CD4-positive, alpha-beta T cell (primary cell): ENCODE data around the gene LRGUK. TPM values are rescaled to one million over a fixed set of nuclear protein-coding genes. Genes with fewer than 3 reads are reported as not detected.

Experiments
- ATAC-seq: fragments of 200-7000 bp; cut with Tn5 transposase; one replicate; pipeline ENCODE4 v1.10.0; 2022; ENCODE audit warnings: mild to moderate bottlenecking; ENCODE audit not compliant: poor library complexity
- CTCF ChIA-PET: fragments of 350-600 bp; sonication (Branson Sonifier 250); formaldehyde crosslinking; loops from one replicate; lab custom pipeline; 2021; ENCODE audit warnings: antibody characterized with exemption, inconsistent platforms; lab: Charles Lee
- POLR2A ChIA-PET: fragments of 350-600 bp; sonication (Branson Sonifier 250); formaldehyde crosslinking; loops from one replicate; lab custom pipeline; 2021; ENCODE audit warnings: antibody characterized with exemption, inconsistent platforms; lab: Charles Lee
- DNase-seq, 14 experiments: peaks; one replicate each; pipeline ENCODE4 v3.0.0-alpha.2; 2013 to 2020; ENCODE audit warnings: mixed read lengths in 2 of 14
- H3K27ac ChIP-seq, 2 donors: one replicate each; pipeline versions ENCODE4 v1.5.1 to v1.7.0; 2013; ENCODE audit warnings: low read length in 2 of 2, low read depth in 1 of 2, mild to moderate bottlenecking in 1 of 2
- H3K27me3 ChIP-seq, 2 experiments: 1 replicate in 1 of 2; 2 replicates in 1 of 2; pipeline versions ENCODE4 v1.6.1 to v1.7.0; 2013; ENCODE audit warnings: low read length in 2 of 2, control low read depth in 1 of 2, mild to moderate bottlenecking in 1 of 2, moderate library complexity in 1 of 2; ENCODE audit not compliant: insufficient read depth in 2 of 2, control insufficient read depth in 1 of 2
- H3K36me3 ChIP-seq: one replicate; pipeline ENCODE4 v1.6.1; 2013; ENCODE audit warnings: low read length, control low read depth; ENCODE audit not compliant: insufficient read depth
- H3K4me1 ChIP-seq: one replicate; pipeline ENCODE4 v1.6.1; 2013; ENCODE audit warnings: low read length, control low read depth; ENCODE audit not compliant: insufficient read depth
- H3K4me3 ChIP-seq: one replicate; pipeline ENCODE4 v1.5.1; 2013; ENCODE audit warnings: mild to moderate bottlenecking, low read length, moderate library complexity
- H3K9me3 ChIP-seq, 2 experiments: 1 replicate in 1 of 2; 2 replicates in 1 of 2; pipeline versions ENCODE4 v1.6.1 to v1.7.0; 2013; ENCODE audit warnings: low read length in 2 of 2, mild to moderate bottlenecking in 2 of 2, control low read depth in 1 of 2, moderate library complexity in 1 of 2; ENCODE audit not compliant: control insufficient read depth in 1 of 2, insufficient read depth in 1 of 2
- H3K27ac Mint-ChIP-seq: one replicate; pipeline ENCODE4 v1.8.0; 2020; ENCODE audit warnings: mixed read lengths
- H3K27me3 Mint-ChIP-seq: one replicate; pipeline ENCODE4 v1.8.0; 2021; ENCODE audit warnings: mixed read lengths
- H3K36me3 Mint-ChIP-seq: one replicate; pipeline ENCODE4 v1.8.0; 2021; ENCODE audit warnings: low read depth, mixed read lengths
- H3K4me1 Mint-ChIP-seq: one replicate; pipeline ENCODE4 v1.8.0; 2021; ENCODE audit warnings: low read depth, mixed read lengths
- H3K4me3 Mint-ChIP-seq: one replicate; pipeline ENCODE4 v1.8.0; 2020; ENCODE audit warnings: mild to moderate bottlenecking, mixed read lengths
- H3K9me3 Mint-ChIP-seq: one replicate; pipeline ENCODE4 v1.8.0; 2020; ENCODE audit warnings: mixed read lengths
- intact Hi-C, 2 experiments: fragments of 100-400 bp; cut with DNase I in 1 of 2; cut with micrococcal nuclease in 1 of 2; formaldehyde crosslinking; loops; one replicate each; pipeline versions ENCODE4 v1.15.1 to v1.9.0; 2023 to 2025; cut with DNase I, micrococcal nuclease
- total RNA-seq, 174 experiments: library from RNA in 2 of 174; stranded (reverse) in 2 of 174; gene quantifications; one replicate each; pipeline ENCODE4 v1.2.3 and lab custom pipeline; 2021 to 2026
- TF ChIP-seq, protein P1 (sequence below): fragments of 200-600 bp; IDR thresholded peaks from one replicate; pipeline ENCODE4 v1.8.0; 2022; ENCODE audit warnings: antibody characterized with exemption, mild to moderate bottlenecking

The LRGUK gene
- total RNA-seq, 2 experiments from 2014 or later = 0.20 to 0.27 TPM

DNA sequence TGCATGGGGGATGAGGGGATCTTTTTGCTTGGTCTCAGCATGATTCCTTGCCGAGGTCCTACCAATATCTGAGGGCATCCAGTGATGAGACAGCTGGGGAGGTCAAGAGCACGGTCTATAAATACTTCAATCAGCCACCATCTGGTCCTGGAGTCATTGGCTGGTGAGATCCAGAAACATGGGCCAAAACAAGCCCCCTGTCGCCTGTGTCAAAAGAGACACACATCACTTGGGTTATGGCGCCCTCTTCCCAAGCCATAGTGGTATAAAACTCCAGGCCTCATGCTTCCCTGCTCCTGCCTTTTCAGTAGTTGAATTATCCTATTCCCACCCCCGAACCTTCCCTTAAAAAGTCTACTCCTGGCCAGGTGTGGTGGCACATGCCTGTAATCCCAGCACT lies 128.7 kb downstream of the LRGUK start:
- CTCF ChIA-PET = no interaction called here
- Histone ChIP-seq H3K27me3 (no peaks in the 10 kb centered on the region), H3K36me3 (no peaks in the 10 kb centered on the region), H3K4me3 (no peak overlapping the region), H3K4me1 (no peaks in the 10 kb centered on the region), H3K9me3 (no peaks in the 10 kb centered on the region), H3K27ac (no peak overlapping the region)
- intact Hi-C loops = no loop called here
- no peaks in the 10 kb centered on the region for H3K4me1 Mint-ChIP-seq
- TF ChIP-seq, protein P1, sequence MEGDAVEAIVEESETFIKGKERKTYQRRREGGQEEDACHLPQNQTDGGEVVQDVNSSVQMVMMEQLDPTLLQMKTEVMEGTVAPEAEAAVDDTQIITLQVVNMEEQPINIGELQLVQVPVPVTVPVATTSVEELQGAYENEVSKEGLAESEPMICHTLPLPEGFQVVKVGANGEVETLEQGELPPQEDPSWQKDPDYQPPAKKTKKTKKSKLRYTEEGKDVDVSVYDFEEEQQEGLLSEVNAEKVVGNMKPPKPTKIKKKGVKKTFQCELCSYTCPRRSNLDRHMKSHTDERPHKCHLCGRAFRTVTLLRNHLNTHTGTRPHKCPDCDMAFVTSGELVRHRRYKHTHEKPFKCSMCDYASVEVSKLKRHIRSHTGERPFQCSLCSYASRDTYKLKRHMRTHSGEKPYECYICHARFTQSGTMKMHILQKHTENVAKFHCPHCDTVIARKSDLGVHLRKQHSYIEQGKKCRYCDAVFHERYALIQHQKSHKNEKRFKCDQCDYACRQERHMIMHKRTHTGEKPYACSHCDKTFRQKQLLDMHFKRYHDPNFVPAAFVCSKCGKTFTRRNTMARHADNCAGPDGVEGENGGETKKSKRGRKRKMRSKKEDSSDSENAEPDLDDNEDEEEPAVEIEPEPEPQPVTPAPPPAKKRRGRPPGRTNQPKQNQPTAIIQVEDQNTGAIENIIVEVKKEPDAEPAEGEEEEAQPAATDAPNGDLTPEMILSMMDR = no peak
- H3K27ac Mint-ChIP-seq = no peak overlapping the region
- no peak for DNase-seq
- ATAC-seq = no peak
- H3K27me3 Mint-ChIP-seq = no peaks in the 10 kb centered on the region
- H3K9me3 Mint-ChIP-seq = peaks cover 5% of the 10 kb centered on the region
- H3K4me3 Mint-ChIP-seq = no peak overlapping the region
- no peaks in the 10 kb centered on the region for H3K36me3 Mint-ChIP-seq
- POLR2A ChIA-PET = no interaction called here

DNA sequence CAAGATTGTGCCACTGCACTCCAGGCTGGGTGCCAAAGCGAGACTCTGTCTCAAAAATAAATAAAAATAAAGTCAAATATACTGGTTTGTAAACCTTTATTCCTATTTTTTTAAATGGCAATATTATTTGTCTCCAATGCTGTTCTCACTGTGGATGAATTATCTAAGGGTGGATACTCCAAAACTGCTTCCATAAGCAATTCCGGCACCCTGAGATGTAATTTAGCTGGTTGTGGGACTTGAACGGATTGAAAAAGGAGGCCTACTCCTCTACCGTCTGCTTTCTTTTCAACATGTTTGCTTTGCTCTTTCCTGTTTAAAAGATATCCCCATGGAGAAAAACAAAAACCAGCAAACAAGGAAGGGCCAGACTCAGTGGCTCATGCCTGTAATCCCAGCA lies 135.2 kb downstream of the LRGUK start:
- DNase-seq = no peak
- TF ChIP-seq, protein P1 = no peak
- H3K27me3 Mint-ChIP-seq = peaks cover 8% of the 10 kb centered on the region

DNA sequence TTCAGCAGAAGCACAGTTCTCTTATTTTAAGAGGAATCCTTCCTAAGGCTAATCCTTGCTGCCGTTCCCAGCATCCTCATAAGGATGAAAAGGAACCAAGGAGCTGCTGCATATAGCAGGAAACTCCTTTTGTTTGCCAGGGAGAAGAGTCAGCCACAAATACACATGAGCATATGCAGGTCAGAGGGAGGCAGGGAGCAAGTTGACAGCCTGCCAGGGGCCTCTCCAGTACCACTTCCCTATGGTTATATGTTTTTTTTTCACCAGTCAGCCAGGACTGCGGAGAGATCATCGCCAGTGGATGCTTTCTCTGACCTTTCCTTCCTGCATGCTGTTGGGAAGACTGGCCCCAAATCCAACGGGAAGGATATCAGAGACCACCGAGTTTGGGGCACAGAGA lies 149.8 kb downstream of the LRGUK start:
- TF ChIP-seq, protein P1 = no peak
- H3K4me3 ChIP-seq = no peak overlapping the region
- no peak overlapping the region for H3K27ac ChIP-seq
- Mint-ChIP-seq H3K9me3 (no peaks in the 10 kb centered on the region), H3K36me3 (no peaks in the 10 kb centered on the region), H3K4me1 (no peaks in the 10 kb centered on the region), H3K27ac (no peak overlapping the region), H3K27me3 (peaks cover 50% of the 10 kb centered on the region), H3K4me3 (no peak overlapping the region)
- H3K9me3 ChIP-seq = no peaks in the 10 kb centered on the region
- H3K27me3 ChIP-seq = peaks cover 5 to 14% of the 10 kb centered on the region in 2 experiments
- no peaks in the 10 kb centered on the region for H3K4me1 ChIP-seq
- ChIA-PET CTCF (no interaction called here), POLR2A (no interaction called here)
- H3K36me3 ChIP-seq = no peaks in the 10 kb centered on the region
- ATAC-seq (no peak), DNase-seq (no peak)
- intact Hi-C loops = no loop called here

More for the DNA sequence above, 135.2 kb downstream of the LRGUK start:
- Mint-ChIP-seq H3K4me3 (no peak overlapping the region), H3K4me1 (no peaks in the 10 kb centered on the region), H3K27ac (no peak overlapping the region), H3K36me3 (no peaks in the 10 kb centered on the region), H3K9me3 (peaks cover 11% of the 10 kb centered on the region)
- ATAC-seq = no peak
- H3K27me3 ChIP-seq = peaks cover 0 to 3% of the 10 kb centered on the region in 2 experiments
- POLR2A ChIA-PET = no interaction called here
- no peak overlapping the region for H3K4me3 ChIP-seq
- H3K36me3 ChIP-seq = no peaks in the 10 kb centered on the region
- CTCF ChIA-PET = no interaction called here
- H3K4me1 ChIP-seq = no peaks in the 10 kb centered on the region
- no peak overlapping the region for H3K27ac ChIP-seq
- intact Hi-C loops = no loop called here
- H3K9me3 ChIP-seq = peaks cover 0 to 3% of the 10 kb centered on the region in 2 experiments
